K562 (cell line): ENCODE measurements around the gene DSP.

ENCODE experiments used
- ELF2 ChIP-seq: fragments of 250-450 bp; sonication (Bioruptor Pico); IDR thresholded peaks from 2 replicates; pipeline ENCODE4 v1.5.0; 2021; ENCODE audit warnings: mild to moderate bottlenecking
- MAFK ChIP-seq: IDR thresholded peaks from 2 replicates; pipeline ENCODE4 v1.6.1; 2011; ENCODE audit warnings: low read length, improper control_type of control experiment
- TARDBP ChIP-seq: fragments of 450-650 bp; IDR thresholded peaks from 2 replicates; pipeline ENCODE4 v1.6.1; 2016
- TF ChIP-seq, protein P1 (sequence below): fragments of 250-450 bp; sonication (Bioruptor Pico); IDR thresholded peaks from 2 replicates; pipeline ENCODE4 v1.5.0; 2021

GRCh38 chr6:7558781-7559180 is 17.3 kb downstream of the DSP start:
- TF ChIP-seq MAFK (no peak), TARDBP (no peak), ELF2 (CRISPR knock-in tag) (no peak)
- TF ChIP-seq, protein P1, sequence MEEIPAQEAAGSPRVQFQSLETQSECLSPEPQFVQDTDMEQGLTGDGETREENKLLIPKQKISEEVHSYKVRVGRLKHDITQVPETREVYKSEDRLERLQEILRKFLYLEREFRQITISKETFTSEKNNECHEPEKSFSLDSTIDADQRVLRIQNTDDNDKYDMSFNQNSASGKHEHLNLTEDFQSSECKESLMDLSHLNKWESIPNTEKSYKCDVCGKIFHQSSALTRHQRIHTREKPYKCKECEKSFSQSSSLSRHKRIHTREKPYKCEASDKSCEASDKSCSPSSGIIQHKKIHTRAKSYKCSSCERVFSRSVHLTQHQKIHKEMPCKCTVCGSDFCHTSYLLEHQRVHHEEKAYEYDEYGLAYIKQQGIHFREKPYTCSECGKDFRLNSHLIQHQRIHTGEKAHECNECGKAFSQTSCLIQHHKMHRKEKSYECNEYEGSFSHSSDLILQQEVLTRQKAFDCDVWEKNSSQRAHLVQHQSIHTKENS (CRISPR knock-in tag): no peak
